Urinary bladder (tissue), 4 donors: ENCODE measurements around the gene SFT2D3. TPM values are rescaled to one million over a fixed set of nuclear protein-coding genes. Genes with fewer than 3 reads are reported as not detected.

ENCODE experiments used
- DNase-seq: peaks from one replicate; pipeline ENCODE4 v3.0.0-alpha.2; 2015; ENCODE audit errors: extremely low spot score
- H3K27ac ChIP-seq: one replicate; pipeline ENCODE4 v1.5.1; 2013; ENCODE audit warnings: low read depth, mild to moderate bottlenecking, moderate library complexity
- H3K36me3 ChIP-seq: one replicate; pipeline ENCODE4 v1.6.1; 2013; ENCODE audit warnings: mild to moderate bottlenecking, moderate library complexity; ENCODE audit not compliant: insufficient read depth
- H3K4me1 ChIP-seq: one replicate; pipeline ENCODE4 v1.6.1; 2013; ENCODE audit warnings: mild to moderate bottlenecking, moderate library complexity; ENCODE audit not compliant: insufficient read depth
- H3K4me3 ChIP-seq: one replicate; pipeline ENCODE4 v1.5.1; 2013; ENCODE audit warnings: low read depth, low read length
- WGBS: extraction: QIAGEN DNeasy Blood & Tissue Kit; methylation state at CpG from one replicate; pipeline ENCODE4 v1.1.7; 2013; 5-methylcytosine and 5-hydroxymethylcytosine counted together
- polyA plus RNA-seq: library from polyadenylated mRNA; stranded (reverse); fragments of 200-250 nt; gene quantifications from one replicate; pipeline ENCODE4 v1.2.3, GENCODE V29; 2013
- total RNA-seq: library from RNA; depleted of rRNA; stranded (reverse); fragments of >200 nt; gene quantifications from one replicate; pipeline ENCODE4 v1.2.3, GENCODE V29; 2014
- donor health status: healthy with polysubstance abuse.
- donor health status: healthy.

Gene SFT2D3
- total and polyA plus RNA-seq, 2 donors = 5.5 to 7.2 TPM

- WGBS = 96% methylated on average over 13 of the region's 13 CpGs
- H3K36me3 ChIP-seq = peaks cover 8% of the 10 kb centered on the region
- no peak for DNase-seq
These were observed 18.3 kb downstream of the SFT2D3 start for GRCh38 chr2:127719301-127720218.

GRCh38 chr2:127721311-127721977, 20.1 kb downstream of the SFT2D3 start:
- Histone ChIP-seq H3K36me3 (peaks cover 10% of the 10 kb centered on the region), H3K27ac (no peak overlapping the region), H3K4me1 (no peaks in the 10 kb centered on the region), H3K4me3 (no peak overlapping the region)
- WGBS = 90% methylated on average over 6 of the region's 6 CpGs
- no peak for DNase-seq

More at GRCh38 chr2:127719301-127720218, 18.3 kb downstream of the SFT2D3 start:
- no peak overlapping the region for H3K27ac ChIP-seq
- no peaks in the 10 kb centered on the region for H3K4me1 ChIP-seq
- no peak overlapping the region for H3K4me3 ChIP-seq

- no peak for DNase-seq
- H3K36me3 ChIP-seq = peaks cover 7% of the 10 kb centered on the region
- no peaks in the 10 kb centered on the region for H3K4me1 ChIP-seq
- no peak overlapping the region for H3K4me3 ChIP-seq
- 92% methylated on average over 2 of the region's 2 CpGs for WGBS
- H3K27ac ChIP-seq = no peak overlapping the region
These were observed 20.7 kb downstream of the SFT2D3 start for GRCh38 chr2:127721978-127722355.

- Histone ChIP-seq H3K4me3 (no peak overlapping the region), H3K36me3 (peaks cover 7% of the 10 kb centered on the region), H3K4me1 (no peaks in the 10 kb centered on the region), H3K27ac (no peak overlapping the region)
- 86% methylated on average over 3 of the region's 3 CpGs for WGBS
- no peak for DNase-seq
These were observed 21.5 kb downstream of the SFT2D3 start for GRCh38 chr2:127722807-127723206.

- H3K4me1 ChIP-seq = no peaks in the 10 kb centered on the region
- WGBS = 92% methylated on average over 6 of the region's 6 CpGs
- H3K36me3 ChIP-seq = peaks cover 3% of the 10 kb centered on the region
- no peak overlapping the region for H3K27ac ChIP-seq
- DNase-seq = no peak
- no peak overlapping the region for H3K4me3 ChIP-seq
These were observed 25.0 kb downstream of the SFT2D3 start for GRCh38 chr2:127726158-127726880.

GRCh38 chr2:127733113-127733815, 32.0 kb downstream of the SFT2D3 start:
- DNase-seq = no peak
- WGBS = 47% methylated on average over 6 of the region's 6 CpGs
- Histone ChIP-seq H3K4me3 (peak overlapping the region; percentile 5), H3K4me1 (no peaks in the 10 kb centered on the region), H3K27ac (no peak overlapping the region), H3K36me3 (peaks cover 2% of the 10 kb centered on the region)

- Histone ChIP-seq H3K4me1 (no peaks in the 10 kb centered on the region), H3K27ac (no peak overlapping the region), H3K36me3 (peaks cover 2% of the 10 kb centered on the region), H3K4me3 (peak overlapping the region; percentile 5)
- no peak for DNase-seq
- WGBS = 32% methylated on average over 5 of the region's 5 CpGs
These were observed 32.7 kb downstream of the SFT2D3 start for GRCh38 chr2:127733816-127734537.

- H3K27ac ChIP-seq = peak overlapping the region; percentile 53
- WGBS = 92% methylated on average over 2 of the region's 2 CpGs
- H3K4me1 ChIP-seq = no peaks in the 10 kb centered on the region
- no peak overlapping the region for H3K4me3 ChIP-seq
- DNase-seq = no peak
- H3K36me3 ChIP-seq = peaks cover 2% of the 10 kb centered on the region
These were observed 33.7 kb downstream of the SFT2D3 start for GRCh38 chr2:127735044-127735443.

GRCh38 chr2:127735537-127736399, 34.5 kb downstream of the SFT2D3 start:
- Histone ChIP-seq H3K27ac (no peak overlapping the region), H3K36me3 (peaks cover 2% of the 10 kb centered on the region), H3K4me1 (no peaks in the 10 kb centered on the region), H3K4me3 (no peak overlapping the region)
- WGBS = 83% methylated on average over 3 of the region's 3 CpGs
- no peak for DNase-seq

GRCh38 chr2:127737892-127738291, 36.6 kb downstream of the SFT2D3 start:
- no peak overlapping the region for H3K27ac ChIP-seq
- WGBS = 77% methylated on average over 1 of the region's 1 CpG
- no peaks in the 10 kb centered on the region for H3K4me1 ChIP-seq
- no peak overlapping the region for H3K4me3 ChIP-seq
- no peaks in the 10 kb centered on the region for H3K36me3 ChIP-seq
- no peak for DNase-seq

- H3K36me3 ChIP-seq = no peaks in the 10 kb centered on the region
- no peaks in the 10 kb centered on the region for H3K4me1 ChIP-seq
- DNase-seq = no peak
- H3K27ac ChIP-seq = no peak overlapping the region
- no peak overlapping the region for H3K4me3 ChIP-seq
- WGBS = 94% methylated on average over 1 of the region's 1 CpG
These were observed 38.5 kb downstream of the SFT2D3 start for GRCh38 chr2:127739800-127740199.

GRCh38 chr2:127740665-127741288, 39.5 kb downstream of the SFT2D3 start:
- H3K36me3 ChIP-seq = no peaks in the 10 kb centered on the region
- DNase-seq = no peak
- 97% methylated on average over 3 of the region's 3 CpGs for WGBS
- no peak overlapping the region for H3K4me3 ChIP-seq
- no peaks in the 10 kb centered on the region for H3K4me1 ChIP-seq
- H3K27ac ChIP-seq = no peak overlapping the region
